COLO668 (cell line): Measurements from ENCODE around the gene ZXDC.
A peak's percentile ranks its signal among the peaks of the same experiment; 100 is the strongest.

Source experiments
- DNase-seq: peaks from one replicate; lab custom pipeline; 2025; ENCODE audit not compliant: unreplicated experiment; lab: John Stamatoyannopoulos, UW

Gene ZXDC

DNA sequence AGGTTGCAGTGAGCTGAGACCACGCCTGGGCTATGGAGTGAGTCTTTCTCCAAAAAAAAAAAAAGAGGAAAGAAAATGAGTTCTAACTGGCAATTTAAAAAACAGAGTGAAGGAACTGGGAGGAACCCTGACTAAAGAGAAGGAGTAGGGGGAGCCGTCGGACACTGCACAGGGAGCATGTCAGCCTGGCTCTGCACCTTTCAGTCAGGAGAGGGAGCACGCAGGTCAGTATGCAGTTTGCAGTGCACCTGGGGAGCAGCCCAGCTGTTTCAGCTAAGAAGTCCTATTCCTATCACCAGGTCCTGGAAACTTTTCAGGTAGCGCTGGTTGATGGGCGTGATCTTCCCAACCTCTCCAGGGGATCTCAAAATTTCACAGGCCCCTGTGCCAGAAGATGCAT, 14.9 kb upstream of the ZXDC start:
- peak; percentile 5 for DNase-seq

- no peak for DNase-seq
These were observed 13.3 kb upstream of the ZXDC start for GRCh38 chr3:126488886-126489569.

DNA sequence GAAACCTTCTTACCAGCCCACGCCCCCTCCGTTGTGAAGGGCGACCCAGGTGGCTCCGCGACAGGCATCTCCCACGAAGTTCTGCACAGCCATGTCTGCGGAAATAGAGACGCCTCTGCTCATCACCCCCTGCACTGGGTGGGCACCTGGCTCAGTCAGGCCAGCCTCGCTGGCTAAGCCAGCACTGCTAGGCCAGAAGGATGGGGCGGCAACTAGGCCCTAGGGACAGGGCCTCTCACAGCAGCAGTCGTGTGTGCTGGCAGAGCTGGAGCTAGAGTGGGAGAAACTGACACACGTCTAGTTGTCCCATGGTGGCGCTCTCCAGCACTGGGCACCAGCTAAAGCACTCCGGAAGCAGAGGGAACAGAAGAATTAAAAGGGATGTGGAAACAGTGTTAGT, 12.5 kb upstream of the ZXDC start:
- DNase-seq = no peak

DNA sequence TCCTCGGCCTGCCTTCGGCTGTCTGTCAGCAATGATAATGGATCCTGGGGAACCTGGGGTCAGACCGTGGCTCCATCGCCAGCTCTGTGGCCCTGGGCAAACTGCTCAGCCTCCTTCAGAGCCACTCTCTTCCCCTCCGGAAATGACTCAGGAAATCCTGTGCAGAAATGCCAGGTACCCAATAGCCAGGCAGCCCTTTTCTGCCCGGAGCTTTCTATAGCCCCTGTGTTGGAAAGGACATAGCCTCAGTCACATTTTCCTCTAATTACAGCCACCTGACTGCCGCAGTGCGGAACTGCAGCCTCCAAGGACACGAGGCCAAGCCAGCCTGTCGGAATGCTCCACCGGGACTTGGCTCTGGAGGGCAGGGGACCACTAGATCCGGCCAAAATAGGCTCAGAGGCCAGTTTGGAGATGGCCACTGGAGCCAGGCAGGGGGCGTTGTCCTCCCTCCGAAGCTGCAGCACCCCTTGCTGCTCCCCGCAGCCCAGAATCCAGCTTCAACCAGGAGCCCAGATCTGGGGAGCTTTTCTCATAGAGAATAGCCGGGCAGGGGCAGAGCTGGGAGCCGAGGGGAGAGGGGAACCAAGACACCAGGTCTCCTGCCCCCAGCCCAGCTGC, 11.6 kb upstream of the ZXDC start:
- no peak for DNase-seq

- no peak for DNase-seq
These were observed 10.7 kb upstream of the ZXDC start for GRCh38 chr3:126486360-126486847.

- no peak for DNase-seq
These were observed 10.3 kb upstream of the ZXDC start for GRCh38 chr3:126485956-126486355.

GRCh38 chr3:126485176-126485897, 9.6 kb upstream of the ZXDC start:
- no peak for DNase-seq

- no peak for DNase-seq
These were observed 9.0 kb upstream of the ZXDC start for GRCh38 chr3:126484662-126485061.

DNA sequence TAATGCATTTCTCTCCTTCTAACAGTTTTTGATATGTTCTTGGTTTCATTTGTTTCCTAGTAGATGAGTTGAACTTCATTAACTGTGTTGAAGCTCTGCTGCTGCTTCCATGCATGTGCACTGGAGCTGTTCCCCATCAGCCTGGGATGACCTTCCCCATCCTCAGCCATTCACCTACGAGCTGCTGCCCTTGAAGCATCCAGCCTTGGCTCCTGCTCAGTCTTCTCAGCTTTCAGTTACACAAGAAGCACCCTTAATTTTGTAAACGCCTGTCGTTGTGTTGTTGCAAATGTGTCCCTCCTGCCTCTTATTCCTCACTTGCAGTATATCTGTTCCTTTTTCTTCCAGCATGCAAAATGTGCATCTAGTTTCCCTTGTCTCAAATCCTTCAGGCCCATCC, 8.5 kb upstream of the ZXDC start:
- DNase-seq = no peak

GRCh38 chr3:126483321-126483761, 7.7 kb upstream of the ZXDC start:
- no peak for DNase-seq

- DNase-seq = no peak
These were observed 7.0 kb upstream of the ZXDC start for GRCh38 chr3:126482503-126483255.

DNA sequence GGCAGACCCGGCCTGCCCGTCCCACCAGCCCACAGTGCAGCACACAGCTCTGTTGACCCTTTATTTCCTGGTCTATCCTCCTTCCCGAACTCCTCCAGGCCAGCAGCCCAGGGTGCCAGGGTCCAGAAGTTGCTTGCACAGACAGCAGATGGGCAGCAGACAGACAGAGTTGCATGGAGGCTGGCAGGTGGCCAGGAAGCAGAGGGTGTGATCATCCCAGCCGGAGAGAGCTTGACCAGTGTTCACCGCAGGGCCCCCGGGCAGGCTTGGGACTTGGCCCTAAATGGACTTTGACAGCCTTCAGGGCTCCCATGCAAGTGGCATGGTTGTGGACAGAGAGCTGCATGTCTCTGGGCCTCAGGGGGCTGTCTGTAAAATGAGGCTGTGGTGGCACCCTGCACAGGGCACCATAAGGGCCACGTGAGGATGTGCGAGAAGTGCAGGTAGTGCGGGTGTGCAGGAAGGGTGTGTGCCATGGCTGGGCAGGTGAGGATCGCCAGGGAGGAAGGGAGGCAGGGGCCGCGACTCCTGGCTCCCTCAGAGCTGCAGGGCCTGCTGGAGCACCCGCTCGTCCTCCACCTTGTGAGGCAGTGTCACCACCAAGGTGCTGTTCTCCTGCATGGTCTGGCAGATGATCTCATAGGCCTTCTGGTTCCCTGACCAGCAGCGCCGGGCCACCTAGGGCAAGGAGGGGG, 6.3 kb upstream of the ZXDC start:
- peak; percentile 37 for DNase-seq

GRCh38 chr3:126480861-126481260, 5.2 kb upstream of the ZXDC start:
- DNase-seq = no peak

GRCh38 chr3:126480206-126480605, 4.5 kb upstream of the ZXDC start:
- no peak for DNase-seq

GRCh38 chr3:126479642-126480041, 4.0 kb upstream of the ZXDC start:
- DNase-seq = no peak

- DNase-seq = no peak
These were observed 3.1 kb upstream of the ZXDC start for GRCh38 chr3:126478581-126479310.

- no peak for DNase-seq
These were observed 1.3 kb upstream of the ZXDC start for GRCh38 chr3:126477061-126477380.

- peak; percentile 54 for DNase-seq
These were observed 722 bp upstream of the ZXDC start for GRCh38 chr3:126476166-126477060.
